HG02840 (cell line): ENCODE data around the gene KNOP1.

Source experiments
- ATAC-seq: cut with Tn5 transposase; IDR thresholded peaks from one replicate; pipeline ENCODE4 v1.9.1; 2021; ENCODE audit warnings: mild to moderate bottlenecking, moderate library complexity, moderate number of reproducible peaks; ENCODE audit not compliant: unreplicated experiment, low FRiP score

The KNOP1 gene

DNA sequence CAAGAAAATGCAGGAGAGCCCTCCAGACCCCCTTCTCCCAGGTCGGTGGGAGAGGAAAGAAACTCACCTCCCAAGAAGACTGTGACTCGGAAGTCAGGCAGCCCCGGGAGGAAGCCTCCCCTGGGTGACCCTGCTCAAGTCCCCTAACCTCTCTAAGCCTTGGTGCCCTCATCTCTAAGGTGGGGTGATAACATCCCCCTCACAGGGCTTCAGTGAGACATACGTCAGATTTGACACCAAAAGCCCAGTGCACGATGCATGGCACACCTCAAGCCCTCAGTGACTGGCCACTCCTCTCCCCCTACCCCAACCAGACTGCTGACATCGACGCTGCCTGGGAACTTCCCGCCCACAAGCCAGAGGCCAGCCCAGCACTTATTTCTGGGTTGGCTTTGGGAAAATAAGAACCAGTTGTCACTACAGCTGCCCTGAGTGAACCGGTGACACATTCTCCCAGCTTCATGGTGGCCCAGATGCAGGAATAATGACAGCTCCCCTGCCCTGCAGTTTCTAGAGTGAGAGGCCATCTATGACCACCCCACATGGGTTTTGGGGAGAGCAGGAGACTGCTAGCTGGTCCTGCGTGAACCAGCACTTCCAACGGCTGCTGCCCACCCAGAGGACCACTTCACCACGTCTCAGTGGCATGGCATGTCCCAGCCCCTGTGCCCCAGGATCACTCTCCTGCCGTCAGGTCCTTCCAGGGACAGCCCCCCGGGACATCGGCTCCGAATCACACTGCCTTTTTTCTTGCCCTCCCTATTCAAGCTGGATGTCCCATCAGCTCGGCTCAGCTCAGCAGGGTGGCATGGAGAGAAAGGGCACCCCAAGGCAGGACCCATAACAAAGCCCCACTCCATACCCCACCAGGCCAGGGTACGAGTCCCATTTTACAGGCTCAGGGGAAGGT, 9.5 kb downstream of the KNOP1 start:
- ATAC-seq = no peak

DNA sequence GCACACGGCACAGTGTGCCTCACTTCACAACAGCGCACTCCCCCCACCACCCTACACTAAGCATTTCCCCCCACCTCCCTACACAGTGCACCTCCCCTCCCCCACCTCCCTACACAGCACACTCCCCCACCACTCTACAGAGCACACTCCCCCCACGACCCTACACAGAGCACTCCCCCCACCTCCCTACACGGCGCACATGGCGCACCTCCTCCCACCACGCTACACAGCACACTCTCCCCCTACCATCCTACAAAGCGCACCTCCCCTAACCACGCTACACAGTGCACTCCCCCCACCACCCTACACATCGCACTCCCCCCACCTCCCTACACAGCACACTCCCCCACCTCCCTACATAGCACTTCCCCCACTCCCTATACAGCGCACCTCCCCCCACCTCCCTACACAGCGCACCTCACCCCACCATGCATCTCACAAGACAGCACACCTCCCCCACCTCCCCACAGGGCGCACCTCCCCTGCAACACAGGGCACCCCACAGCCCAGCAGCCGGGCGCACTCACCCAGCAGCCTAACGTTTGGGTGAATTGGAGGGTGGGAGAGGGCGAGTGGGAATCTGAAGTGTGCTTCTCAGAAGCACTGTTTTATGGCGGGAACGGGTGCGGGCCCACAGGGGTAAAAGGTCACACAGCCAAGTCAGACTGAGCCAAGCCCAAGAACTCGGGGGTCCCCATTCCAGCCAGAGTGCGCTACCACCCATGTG, 10.3 kb downstream of the KNOP1 start:
- ATAC-seq = no peak

DNA sequence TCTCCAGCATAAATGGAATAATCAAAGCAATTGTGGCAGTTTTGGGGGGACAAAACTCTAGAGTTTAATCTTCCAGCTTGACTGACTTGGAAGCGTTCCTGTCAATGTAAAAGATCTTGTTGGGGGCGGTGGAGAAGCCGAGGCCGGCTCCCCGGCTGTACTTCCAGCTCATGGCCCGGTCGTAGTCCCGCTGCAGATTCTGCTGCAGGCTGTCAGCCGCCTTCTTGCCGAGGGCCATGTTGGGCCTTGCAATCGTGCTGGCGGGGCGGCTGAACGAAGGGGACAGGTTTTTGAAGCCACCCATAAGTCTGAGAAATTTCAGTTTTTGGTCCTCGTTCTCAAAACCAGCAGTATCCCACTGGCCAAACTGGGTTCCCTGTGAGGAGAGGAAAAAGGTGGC, 11.2 kb downstream of the KNOP1 start:
- no peak for ATAC-seq

DNA sequence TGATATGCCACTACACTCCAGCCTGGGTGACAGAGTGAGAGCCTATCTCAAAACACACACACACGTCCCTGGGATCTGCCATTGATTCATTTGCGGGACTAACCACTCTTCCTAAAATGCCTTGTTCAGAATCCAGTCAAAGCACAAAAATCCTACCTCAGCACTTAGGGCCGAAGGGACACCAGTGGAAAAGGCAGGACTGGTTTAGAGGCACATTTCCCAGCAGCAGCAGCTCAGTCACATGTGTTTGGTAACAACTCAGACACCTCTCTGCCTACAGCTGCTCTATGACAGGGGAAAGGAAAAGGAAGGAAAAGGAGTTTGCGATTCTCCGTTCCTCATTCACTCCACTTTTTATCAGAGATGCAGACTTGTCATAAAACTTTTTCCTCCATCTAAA, 12.2 kb downstream of the KNOP1 start:
- ATAC-seq = no peak

DNA sequence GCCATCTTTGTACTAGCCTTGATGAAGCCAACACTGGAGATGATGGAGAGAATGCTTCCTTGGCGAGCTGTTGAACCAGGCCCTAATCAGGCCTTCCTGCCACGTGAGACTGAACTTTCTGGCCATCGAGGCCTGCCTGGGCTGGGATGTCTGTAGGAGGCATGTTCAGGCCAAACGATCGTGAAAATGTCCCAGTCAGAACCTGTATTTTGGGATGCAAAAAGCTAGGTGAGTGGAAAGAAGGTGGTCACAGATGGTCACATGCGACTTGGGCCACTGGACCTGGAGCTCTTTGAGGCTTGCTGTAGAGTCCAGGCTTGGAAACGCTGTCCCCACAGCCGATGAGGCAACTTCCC, 12.9 kb downstream of the KNOP1 start:
- no peak for ATAC-seq

DNA sequence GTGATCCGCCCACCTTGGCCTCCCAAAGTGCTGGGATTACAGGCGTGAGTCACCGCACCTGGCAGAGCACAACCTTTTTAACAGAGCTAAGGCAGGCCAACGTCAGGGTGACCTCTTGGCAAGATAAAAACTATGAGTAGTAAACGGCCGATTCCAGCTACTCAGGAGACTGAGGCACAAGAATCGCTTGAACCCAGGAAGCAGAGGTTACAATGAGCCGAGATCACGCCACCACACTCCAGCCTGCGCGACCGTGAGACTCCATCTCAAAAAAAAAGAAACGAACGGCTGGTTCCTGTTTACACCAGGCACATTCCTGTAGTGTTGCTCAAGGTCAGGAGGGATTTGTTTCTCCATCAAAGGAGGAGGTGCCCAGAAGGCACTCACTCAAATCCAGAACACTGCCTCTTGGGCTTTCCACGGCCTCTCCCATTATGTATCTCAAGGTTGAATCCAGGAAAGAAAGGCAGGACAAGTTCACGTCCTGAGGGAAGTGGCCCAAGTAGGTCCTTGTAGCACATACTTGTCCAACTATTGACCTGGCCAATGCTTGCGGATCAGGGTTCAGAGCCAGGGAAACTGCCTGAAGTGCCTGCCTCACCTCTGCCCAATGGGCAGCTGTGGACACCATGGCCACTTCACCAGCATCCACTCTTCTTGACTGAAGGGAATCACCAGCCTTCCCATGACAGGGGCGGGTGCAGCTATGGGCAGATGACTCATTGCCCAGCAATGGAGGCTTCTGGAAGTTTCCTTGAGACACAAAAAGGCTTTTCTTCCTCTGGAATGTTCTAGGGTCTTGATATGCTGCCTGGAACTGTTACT, 13.5 kb downstream of the KNOP1 start:
- ATAC-seq = no peak

DNA sequence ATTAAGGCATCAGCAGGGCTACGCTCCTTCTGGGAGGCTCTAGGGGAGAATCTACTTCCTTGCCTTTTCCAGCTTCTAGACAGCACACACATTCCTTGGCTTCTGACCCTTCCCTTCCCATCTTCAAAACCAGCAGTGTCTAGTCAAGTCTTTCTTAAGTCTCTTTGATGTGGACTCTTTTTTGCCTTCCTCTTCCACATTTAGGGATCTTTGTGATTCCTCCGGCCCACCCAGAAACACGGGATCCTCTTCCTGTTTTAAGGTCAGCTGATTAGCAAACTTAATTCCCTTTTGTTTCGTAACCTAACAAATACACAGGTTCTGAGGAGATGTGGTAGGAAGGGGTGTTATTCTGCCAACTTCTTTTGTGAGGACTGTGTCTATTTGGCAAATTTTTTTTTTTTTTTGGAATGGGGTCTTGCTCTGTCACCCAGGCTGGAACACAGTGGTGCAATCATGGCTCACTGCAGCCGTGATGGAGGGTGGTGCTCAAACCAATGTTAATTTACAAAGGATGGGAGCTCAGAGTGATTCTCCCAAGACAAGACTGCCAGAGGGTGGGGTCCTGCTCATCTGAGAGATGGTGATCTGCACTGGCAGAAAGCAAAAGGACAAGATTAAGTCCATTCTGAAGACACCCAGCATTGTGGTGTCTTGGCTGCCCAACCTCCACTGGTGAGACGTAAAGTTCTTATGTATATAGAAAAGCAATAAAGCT, 14.7 kb downstream of the KNOP1 start:
- ATAC-seq = no peak

DNA sequence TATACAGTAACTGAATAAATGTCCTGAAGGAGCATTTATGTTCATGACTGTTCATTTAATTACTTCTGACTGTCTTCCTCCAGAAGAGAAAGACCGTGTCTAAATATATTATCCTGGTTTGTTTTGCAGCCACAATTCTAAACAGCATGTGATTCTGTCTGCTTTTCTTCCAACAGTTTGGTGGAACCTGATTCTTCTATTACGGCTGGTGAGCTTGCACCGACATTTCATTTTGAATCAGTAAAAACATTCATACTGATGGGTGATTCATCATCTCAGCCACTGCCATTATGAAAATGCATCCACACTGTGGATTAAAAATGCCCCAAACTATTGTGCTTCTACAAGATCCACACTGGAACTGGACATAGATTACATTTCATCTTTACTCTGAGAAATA, 16.9 kb downstream of the KNOP1 start:
- ATAC-seq = no peak

DNA sequence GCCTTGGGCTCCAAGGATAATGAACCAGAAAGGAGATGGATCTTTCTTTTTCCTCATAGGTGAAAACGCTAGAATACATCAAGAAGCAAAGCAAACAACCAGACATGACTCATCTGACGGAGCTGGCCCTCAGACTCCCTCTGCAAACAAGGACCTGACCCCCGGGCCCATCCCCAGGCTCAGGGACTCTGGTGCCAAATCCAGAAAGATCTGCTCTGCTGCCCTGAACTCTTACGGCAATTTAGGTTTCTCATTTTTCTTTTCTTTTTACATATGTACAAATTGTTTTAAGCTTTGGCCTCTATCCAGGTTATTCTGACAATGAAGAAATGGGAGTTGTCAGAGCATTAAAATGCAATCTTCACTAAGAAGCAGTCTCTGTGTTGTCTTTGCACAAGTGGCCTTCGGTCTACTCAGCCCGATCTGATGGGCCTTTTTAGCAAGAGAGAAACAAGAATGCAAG, 17.7 kb downstream of the KNOP1 start:
- no peak for ATAC-seq

DNA sequence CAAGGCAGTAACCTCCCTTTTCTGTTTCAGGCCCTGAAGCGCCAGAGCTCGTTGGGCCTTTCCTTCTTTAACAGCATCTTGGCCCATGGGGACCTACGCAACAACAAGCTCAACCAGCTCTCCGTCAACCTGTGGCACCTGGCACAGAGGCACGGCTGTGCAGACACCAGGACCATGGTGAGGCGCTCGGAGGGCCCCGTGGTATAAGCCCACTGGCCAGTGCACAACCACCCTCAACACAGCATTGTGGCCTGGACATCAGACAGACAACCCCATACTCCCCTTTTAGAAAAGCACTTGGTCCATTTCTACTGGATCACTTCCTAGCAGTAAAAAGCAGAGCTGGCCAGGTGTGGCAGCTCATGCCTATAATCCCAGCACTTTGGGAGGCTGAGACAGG, 18.6 kb downstream of the KNOP1 start:
- ATAC-seq = no peak

DNA sequence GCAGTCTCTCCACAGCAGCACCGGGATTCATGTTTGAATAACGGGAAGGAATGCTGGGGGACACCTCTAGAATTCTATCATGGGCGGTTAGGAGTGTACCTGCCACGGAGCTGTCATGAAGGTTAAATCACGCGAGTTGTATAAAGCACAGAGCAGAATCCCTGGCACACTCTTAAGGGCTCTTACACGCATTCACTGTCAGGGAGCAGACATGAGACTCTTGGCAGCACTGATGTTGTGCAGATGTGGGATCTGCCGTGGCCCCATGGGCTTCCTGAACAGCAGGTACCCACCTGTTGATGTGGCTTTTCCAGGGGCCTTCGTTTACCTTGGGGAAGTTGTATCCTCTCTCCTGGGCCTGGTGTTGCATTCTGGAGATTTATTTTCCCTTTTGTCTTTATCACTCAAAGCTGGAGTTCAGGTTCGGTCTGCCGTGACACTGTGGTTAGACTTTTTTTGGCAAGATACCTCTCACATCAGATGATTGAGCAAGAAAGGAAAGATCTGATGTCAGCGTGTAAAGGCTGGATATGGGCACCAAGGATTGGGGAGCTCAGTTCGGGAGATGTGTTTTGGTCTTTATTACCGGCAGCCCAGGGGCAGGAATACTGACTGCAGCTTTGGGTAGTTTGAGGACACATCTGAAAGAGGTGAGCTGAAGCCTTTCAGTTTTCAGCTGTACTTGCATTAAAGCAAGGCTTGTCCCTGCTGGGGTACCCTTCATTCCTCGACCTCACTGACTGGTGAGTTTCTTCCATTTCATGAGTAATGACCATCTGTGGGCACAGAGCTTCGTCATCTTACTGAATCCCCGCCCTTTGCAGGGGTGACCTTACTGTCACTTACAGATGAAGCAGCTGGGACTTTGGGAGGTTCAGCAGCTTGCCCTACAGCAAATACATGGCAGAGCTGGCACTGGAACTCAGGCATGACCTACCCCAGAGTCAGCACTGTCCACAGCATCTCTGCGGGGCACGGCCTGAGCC, 19.3 kb downstream of the KNOP1 start:
- ATAC-seq = no peak

DNA sequence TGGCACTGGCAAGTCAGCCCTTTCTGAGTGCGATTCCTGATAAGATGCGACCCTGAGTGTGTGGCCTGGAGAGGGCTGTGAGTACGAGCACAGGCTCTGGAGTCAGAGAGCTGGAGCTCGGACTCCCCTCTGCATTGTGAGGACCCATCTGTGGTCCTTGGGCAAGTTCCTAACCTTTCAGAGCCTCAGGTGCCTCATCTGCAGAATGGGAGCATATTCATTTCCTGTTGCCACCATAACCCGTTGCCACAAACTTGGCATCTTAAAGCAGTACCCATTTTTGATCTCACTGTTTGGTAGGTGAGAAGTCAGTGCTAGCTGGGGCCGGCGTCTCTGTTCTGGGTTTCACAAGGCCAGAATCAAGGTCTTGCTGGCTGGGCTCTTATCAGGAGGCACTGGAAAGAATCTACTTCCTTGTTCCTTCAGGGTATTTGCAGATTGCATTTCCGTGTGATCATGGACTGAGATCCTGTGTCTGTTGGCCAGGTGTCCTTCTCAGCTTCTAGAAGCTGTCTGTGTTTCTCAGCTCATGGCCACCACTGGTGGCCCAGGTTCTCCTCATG, 20.2 kb downstream of the KNOP1 start:
- no peak for ATAC-seq

DNA sequence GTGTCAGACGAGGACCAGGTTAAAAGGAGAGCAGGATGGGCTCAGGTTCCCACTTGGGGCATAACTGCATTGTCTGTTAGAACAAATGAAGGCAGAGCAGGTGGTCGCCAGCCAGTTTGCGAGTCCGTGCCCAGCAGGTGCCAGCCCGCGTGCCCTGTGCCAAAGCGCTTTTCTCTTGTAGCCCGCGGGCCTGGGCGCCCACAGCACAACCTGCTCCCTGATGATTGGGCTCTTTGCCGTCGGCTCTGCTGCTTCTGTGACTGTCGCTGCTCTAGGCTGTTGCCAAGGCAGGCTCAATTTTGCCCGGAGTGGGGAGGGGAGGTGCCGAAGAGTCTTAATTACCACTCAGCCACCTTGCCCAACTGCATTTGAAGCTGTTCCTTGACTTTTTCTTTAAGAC, 21.1 kb downstream of the KNOP1 start:
- no peak for ATAC-seq

DNA sequence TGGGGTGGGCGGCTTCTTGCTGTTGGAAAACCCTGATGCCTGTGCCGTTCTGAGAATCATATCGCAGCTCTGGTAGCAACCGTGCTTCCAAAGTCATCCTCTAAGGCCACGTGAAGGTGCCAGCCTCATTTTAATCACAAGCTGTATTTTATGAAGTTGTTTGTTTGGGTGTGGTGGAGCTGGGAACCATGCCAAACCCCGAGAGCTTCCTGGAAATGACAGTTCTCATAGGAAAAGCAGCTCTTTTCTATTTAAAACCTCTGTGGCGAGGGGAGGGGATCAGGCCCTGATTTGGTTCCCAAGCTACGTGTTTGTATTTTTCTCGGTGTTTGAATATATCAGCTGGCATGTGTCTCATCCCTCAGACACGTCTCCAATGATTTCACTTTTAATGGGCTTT, 21.7 kb downstream of the KNOP1 start:
- ATAC-seq = no peak

DNA sequence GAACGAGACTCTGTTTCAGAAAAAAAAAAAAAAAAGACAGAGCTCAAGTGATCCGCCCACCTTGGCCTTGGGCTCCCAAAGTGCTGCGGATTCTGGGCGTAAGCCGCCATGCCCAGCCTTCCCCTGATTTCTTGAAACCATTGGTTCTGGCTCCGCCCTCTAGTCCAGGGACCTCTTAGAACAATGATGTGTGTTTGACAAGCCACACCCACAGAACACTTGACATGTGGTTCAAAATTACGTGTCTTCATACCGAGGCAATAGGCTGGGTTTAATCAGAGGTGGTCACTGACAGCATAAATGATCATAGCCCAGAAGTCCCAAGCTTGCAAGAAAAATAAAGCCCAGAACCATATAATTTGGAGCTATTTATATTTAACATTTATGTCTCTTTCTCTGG, 23.0 kb downstream of the KNOP1 start:
- no peak for ATAC-seq

DNA sequence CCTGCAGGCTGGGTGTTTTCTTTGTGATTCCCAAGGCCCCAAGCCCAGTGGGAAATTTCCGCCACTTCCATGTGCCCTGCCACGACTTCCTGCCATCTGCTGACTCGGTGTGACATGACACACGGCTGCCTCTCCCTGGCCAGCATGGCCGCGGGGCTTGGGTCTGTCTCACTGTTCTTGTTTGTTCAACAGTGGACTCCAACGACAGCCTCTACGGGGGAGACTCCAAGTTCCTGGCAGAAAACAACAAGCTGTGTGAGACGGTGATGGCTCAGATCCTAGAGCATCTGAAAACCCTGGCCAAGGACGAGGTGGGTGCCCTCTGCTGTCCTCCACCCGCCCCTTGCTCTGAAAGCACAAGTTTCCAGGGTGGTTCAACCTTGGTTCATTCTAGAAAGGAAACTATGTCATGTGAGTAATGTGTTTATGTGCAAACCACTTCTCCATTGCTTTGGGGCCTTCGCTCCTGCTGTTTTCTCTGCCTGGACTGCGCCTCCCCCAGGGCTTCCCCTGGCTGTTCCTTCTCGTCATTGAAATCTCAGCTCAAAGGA, 26.8 kb downstream of the KNOP1 start:
- no peak for ATAC-seq

DNA sequence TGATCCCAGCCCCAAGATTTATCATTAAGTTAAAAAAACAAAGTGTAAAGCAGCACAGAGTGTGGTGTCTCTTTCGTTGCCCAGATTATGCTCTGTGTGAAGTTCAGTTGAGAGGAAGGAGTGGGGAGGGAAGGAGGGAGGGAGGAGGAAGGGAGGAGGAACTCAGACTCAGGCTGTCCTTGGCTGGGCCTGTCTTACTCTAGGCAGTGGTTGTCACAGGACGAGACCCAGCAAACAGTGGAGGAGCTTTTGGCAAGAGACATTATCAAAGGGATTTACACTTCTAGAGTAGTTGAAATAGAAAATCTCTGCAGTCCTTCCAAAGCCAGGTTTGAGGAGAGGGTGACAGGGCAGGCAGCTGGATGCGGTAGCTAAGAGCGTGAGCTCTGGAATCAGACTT, 27.8 kb downstream of the KNOP1 start:
- no peak for ATAC-seq

DNA sequence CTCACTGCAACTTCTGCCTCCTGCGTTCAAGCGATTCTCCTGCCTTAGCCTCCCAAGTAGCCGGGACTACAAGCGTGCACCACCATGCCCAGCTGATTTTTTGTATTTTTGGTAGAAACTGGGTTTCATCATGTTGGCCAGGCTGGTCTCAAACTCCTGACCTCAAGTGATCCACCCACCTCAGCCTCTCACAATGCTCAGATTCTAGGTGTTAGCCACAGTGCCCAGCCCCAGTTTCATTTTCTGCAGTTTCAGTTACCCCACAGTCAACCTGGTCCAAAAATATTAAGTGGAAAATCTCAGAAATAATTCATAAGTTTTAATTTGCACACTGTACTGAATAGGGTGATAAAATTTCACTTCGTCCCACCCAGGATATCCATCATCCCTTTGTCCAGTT, 28.7 kb downstream of the KNOP1 start:
- ATAC-seq = no peak
